AG09309 (cell line): Measurements from ENCODE around the gene CYBA.

Source experiments
- DNase-seq: peaks from one replicate; pipeline ENCODE4 v3.0.0-alpha.2; 2010; ENCODE audit warnings: low read depth
- H3K4me3 ChIP-seq: 2 replicates; pipeline ENCODE4 v1.5.1; 2011; ENCODE audit warnings: mild to moderate bottlenecking, low read depth, low read length, moderate library complexity; ENCODE audit not compliant: control insufficient read depth
- TF ChIP-seq, protein P1 (sequence below): IDR thresholded peaks from 2 replicates; pipeline ENCODE4 v1.5.1; 2011; ENCODE audit warnings: mild to moderate bottlenecking, low read depth, low read length, inconsistent platforms; ENCODE audit not compliant: insufficient read depth, control insufficient read depth; ENCODE audit errors: missing control alignments

The CYBA gene

DNA sequence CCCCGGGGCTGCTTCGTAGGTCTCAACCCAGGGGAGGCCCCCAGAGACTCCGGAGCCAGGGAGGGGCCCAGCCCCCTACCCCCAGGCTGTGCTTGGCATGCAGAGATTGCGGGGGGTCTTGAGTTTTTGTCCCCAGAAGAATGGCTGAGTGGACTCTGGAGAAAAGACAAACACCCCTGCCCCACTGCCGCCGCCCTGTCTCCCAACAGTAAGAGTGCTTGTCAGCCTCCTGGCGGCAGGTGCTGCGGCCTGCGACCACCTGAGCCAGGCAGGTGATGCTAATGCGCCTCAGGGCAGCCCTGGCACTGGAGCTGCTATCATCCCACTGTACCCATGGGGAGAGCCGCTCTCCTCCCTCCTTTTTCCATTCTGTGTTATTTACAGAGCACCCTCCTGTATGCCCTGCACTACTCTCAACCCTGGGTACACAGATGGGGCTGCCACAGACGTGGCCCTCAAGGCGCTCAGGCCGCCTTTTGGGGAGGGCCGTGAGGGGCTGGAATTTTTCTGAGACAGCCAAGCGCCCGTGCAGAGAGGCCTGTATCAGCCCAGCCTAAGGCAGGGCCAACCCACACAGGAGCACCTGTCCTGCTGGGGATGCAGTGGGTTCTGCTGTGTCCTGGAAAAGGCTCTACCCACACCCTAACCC, 15.1 kb downstream of the CYBA start:
- no peak for DNase-seq
- TF ChIP-seq, protein P1, sequence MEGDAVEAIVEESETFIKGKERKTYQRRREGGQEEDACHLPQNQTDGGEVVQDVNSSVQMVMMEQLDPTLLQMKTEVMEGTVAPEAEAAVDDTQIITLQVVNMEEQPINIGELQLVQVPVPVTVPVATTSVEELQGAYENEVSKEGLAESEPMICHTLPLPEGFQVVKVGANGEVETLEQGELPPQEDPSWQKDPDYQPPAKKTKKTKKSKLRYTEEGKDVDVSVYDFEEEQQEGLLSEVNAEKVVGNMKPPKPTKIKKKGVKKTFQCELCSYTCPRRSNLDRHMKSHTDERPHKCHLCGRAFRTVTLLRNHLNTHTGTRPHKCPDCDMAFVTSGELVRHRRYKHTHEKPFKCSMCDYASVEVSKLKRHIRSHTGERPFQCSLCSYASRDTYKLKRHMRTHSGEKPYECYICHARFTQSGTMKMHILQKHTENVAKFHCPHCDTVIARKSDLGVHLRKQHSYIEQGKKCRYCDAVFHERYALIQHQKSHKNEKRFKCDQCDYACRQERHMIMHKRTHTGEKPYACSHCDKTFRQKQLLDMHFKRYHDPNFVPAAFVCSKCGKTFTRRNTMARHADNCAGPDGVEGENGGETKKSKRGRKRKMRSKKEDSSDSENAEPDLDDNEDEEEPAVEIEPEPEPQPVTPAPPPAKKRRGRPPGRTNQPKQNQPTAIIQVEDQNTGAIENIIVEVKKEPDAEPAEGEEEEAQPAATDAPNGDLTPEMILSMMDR = no peak
- no peak overlapping the region for H3K4me3 ChIP-seq

DNA sequence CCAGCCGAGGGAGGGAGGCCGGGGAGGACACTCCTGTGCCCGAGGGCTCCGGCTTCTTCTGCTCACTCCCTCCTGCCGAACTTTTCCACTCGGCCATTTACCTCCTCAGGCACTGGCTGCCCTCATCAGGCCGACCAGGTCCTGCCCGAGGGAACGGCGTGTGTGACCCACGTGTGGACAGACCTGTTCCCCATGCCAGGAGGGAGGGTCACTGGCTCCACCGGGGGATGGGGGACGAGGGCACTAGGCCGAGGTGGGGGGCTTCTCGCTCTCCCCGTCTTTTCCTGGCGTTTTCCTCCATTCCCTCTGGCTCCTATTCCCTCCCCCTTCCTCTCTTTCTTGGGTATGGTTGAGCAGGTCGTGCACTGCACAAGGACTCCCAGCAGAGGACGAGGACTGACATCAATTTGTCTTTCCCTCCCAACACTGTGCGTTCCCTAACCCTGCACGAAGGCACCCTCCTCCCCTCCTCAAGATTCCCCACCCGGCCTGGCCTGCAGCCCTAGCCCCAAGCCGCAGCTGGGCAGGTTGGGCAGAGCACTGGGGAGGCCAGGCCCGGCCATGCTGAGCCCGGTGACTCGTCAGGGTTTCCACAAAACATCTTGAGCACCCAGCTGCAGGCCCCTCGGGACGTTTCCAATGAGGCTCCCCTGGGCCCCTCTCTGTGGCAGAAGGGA, 15.7 kb downstream of the CYBA start:
- no peak for DNase-seq
- H3K4me3 ChIP-seq = peak overlapping the region; percentile 39
- TF ChIP-seq, protein P1 = no peak

DNA sequence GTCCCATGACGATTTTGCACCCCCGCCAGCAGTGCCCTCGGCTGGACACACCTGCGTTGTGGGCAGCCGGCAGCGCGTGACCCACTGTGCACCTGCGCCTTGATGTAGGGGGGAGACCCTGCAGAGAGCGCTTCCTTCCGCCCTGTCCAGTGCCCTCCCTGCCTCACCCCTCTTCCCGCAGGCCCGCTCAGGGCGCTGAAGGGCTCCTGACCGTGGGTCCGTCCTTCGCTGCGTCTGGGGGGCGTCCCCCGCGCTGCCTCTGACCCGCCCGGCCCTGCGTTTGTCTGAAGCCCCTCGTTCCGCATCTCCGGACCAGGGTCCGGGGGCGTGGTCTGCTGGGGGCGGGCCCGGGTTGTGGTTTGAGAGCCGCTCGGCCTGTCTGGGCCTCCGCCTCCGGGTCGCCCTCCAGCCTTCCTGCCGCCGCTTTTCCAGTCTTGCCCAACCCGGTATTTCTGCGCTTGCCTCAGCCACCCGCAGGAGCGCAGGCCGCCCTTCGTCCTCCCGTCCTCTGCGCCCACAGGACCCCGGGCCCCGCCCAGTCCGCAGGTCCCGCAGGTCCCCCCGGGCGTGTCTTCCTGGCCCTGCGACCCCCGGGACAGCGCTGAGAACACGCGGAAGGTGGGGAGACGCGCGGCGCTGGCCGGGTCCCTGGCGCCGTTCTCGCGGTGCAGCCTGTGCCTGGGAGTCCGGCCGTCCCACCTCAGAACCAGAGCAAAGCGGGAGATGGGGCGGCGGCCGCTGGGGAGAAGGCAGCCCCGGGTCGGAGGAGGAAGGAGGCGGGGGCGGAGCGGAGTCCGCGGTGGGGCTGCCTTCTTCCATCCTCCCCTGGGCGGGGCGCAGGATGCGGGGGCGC, 16.5 kb downstream of the CYBA start:
- peak overlapping the region; percentile 39 for H3K4me3 ChIP-seq
- DNase-seq = no peak
- TF ChIP-seq, protein P1 = no peak

DNA sequence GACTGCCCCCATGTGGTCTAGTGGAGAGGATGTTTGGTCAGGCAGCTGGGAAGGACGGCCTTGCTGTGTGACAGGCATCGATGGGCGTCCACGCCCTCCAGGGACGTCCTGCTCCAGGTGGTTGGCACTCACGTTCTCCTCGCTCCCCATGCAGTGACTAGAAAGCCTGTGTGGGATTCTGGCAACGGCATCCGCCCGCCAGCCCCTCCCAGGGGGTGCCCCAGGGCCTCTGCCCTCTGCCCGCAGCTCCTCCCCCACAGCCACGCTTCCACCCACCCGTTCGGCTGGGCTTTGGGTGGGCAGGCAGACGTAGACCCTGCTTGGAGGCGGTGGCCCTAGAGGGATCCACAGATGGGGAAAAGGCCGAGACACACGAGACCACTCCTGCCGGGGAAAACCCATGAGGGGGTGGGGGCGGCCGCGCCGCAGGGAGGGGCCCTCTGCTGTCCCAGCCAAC, 17.1 kb downstream of the CYBA start:
- TF ChIP-seq, protein P1 = peak; percentile 39
- H3K4me3 ChIP-seq = no peak overlapping the region; the same call in 1 of the 2 replicates
- no peak for DNase-seq

DNA sequence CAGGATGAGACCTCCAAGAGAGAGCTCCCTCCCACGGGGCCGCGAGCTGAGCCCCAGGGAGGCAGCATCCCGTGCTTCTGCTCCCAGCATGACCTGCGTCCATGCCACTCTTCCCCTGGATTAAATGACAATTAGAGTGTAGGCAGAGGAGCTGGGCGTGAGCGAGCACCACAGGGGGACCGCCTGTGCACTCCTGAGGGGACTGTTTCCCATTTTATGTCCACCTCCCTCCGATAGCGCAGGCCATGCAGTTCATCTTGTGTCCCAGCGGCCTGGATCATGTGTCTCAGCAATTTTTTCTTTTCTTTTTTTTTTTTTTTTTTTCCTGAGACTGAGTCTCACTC, 18.3 kb downstream of the CYBA start:
- no peak overlapping the region for H3K4me3 ChIP-seq
- TF ChIP-seq, protein P1 = no peak
- DNase-seq = no peak

DNA sequence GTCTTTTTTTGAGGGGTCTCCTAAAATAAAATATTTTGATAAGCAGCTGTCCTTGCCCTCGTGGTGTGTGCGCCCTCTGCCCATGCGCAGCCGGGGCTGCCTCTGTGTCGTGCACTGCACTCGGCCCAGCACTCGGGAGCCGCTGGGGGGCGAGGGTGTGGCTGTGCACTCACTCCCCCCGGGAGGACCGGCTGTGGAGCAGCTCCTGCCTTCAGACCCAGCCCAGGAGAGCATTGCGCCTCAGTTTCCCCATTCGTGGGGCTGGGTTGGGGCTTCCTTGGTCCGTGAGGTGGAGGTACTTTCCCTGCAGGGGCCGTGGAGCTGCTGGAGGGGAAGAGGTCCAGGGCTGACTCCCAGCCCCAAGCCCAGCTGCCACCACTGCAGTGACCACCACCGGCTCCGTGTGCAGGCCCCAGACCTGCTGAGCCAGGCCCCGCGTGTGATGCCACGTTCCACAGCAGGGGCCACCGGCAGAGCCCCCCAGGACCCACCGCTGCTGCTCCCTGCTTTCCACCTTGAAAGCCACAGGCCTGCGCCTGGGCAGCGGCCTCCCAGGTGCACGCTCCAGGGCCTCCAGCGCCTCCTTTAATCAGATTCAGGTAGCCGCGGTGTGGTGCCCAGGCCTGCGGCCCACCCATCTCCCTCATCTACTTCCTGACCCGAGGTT, 18.8 kb downstream of the CYBA start:
- H3K4me3 ChIP-seq = no peak overlapping the region
- TF ChIP-seq, protein P1 = no peak
- DNase-seq = no peak
